Heart left ventricle (tissue), 16 donors: ENCODE measurements around the gene MMP7. TPM values are rescaled to one million over a fixed set of nuclear protein-coding genes. Genes with fewer than 3 reads are reported as not detected.

ENCODE experiments used
- ATAC-seq, 4 donors: fragments of 200-7000 bp; cut with Tn5 transposase; one replicate each; pipeline ENCODE4 v1.9.1; 2020 to 2022; ENCODE audit warnings: moderate library complexity in 4 of 4, mild to moderate bottlenecking in 3 of 4, moderate number of reproducible peaks in 1 of 4
- DNase-seq, 5 donors: peaks; one replicate each; pipeline ENCODE4 v3.0.0-alpha.2; 2020
- H3K27ac ChIP-seq, 12 donors: fragments of 200-600 bp; sonication (generic) in 4 of 12; one replicate each; pipeline versions ENCODE4 v1.5.0 to v1.8.0; 2016 to 2022; ENCODE audit warnings: mild to moderate bottlenecking in 2 of 12
- H3K27me3 ChIP-seq, 9 donors: fragments of 200-600 bp; sonication (generic) in 2 of 9; one replicate each; pipeline versions ENCODE4 v1.5.1 to v1.8.0; 2016 to 2022; ENCODE audit warnings: mild to moderate bottlenecking in 3 of 9
- H3K36me3 ChIP-seq, 9 donors: fragments of 200-600 bp; sonication (generic) in 2 of 9; one replicate each; pipeline versions ENCODE4 v1.5.0 to v1.8.0; 2018 to 2022; ENCODE audit warnings: mild to moderate bottlenecking in 2 of 9
- H3K4me1 ChIP-seq, 12 donors: fragments of 200-600 bp; sonication (generic) in 4 of 12; one replicate each; pipeline versions ENCODE4 v1.5.0 to v1.8.0; 2016 to 2022; ENCODE audit warnings: mild to moderate bottlenecking in 3 of 12
- H3K4me3 ChIP-seq, 12 donors: fragments of 200-600 bp; sonication (generic) in 4 of 12; one replicate each; pipeline versions ENCODE4 v1.5.0 to v1.8.0; 2017 to 2022; ENCODE audit warnings: mild to moderate bottlenecking in 9 of 12, moderate library complexity in 4 of 12
- H3K9me3 ChIP-seq, 12 donors: fragments of 200-600 bp; sonication (generic) in 4 of 12; one replicate each; pipeline versions ENCODE4 v1.5.0 to v1.8.0; 2016 to 2022; ENCODE audit warnings: mild to moderate bottlenecking in 1 of 12
- POLR2A ChIP-seq, 2 donors: fragments of 450-650 bp; IDR thresholded peaks; one replicate each; pipeline ENCODE4 v1.6.1; 2017; ENCODE audit warnings: antibody characterized with exemption in 2 of 2, mild to moderate bottlenecking in 2 of 2, moderate library complexity in 2 of 2
- WGBS, 4 donors: extraction: QIAGEN DNeasy Blood & Tissue Kit in 2 of 4; methylation state at CpG; one replicate each; pipeline versions ENCODE4 v1.1.5 to v1.1.7; 2013 to 2018; 5-methylcytosine and 5-hydroxymethylcytosine counted together
- intact Hi-C, 10 donors: fragments of 100-400 bp; cut with DNase I; formaldehyde crosslinking; loops; one replicate each; pipeline versions ENCODE4 v1.11.1 to v1.14.2; 2022
- long read RNA-seq, 3 donors: library from polyadenylated mRNA; unstranded; transcript quantifications; one replicate each; pipeline ENCODE4 v2.0.0, GENCODE V29; 2020 to 2021
- polyA plus RNA-seq, 2 donors: library from polyadenylated mRNA; stranded (reverse); fragments of 200-250 nt; gene quantifications; one replicate each; pipeline ENCODE4 v1.2.3, GENCODE V29; 2013
- total RNA-seq, 9 donors: library from RNA; depleted of rRNA in 2 of 9; stranded (reverse); fragments of >200 nt in 2 of 9; fragmentation: NEBNext Ultra II Directional in 3 of 9; extraction: Animal tissue kit (Norgen Biotek cat#: 25700) in 3 of 9; gene quantifications; one replicate each; pipeline versions ENCODE4 v1.1.0 to v1.2.4, GENCODE V29; 2016 to 2023
- TF ChIP-seq, protein P1 (sequence below), 12 donors: fragments of 200-600 bp; sonication (generic) in 4 of 12; IDR thresholded peaks; one replicate each; pipeline versions ENCODE4 v1.5.0 to v1.8.0; 2018 to 2022; ENCODE audit warnings: antibody characterized with exemption in 12 of 12, mild to moderate bottlenecking in 5 of 12
- donor health status: ischemic (EF 13 %, LVEDD 7.1; RV severe dilation, severe dysfunction).
- donor health status: healthy with polysubstance abuse.
- donor health status: DM: no; HTN: yes; CAD: no.
- donor health status: DM: no; HTN: no; CAD: no.
- donor health status: ischemic (EF 25% LVEDD 6.9; RV normal size, moderate dysfunction).
- donor health status: ischemic (EF 25% LVEDD 5.7; RV mildly dilated, moderate dysfunction).
- donor health status: healthy.
- donor health status: DM: yes; HTN: yes; CAD: no.
- donor health status: ischemic (EF 35%, LVEDD 5.7; RV mildly dilated, moderate dysfunction).
- donor health status: nonischemic (EF 11% LVEDD 7.7; RV severe dilation, severe dysfunction).
- donor health status: DM: yes; HTN: yes; CAD: no.
- donor health status: PGD.
- donor health status: ischemic (EF 29% LVEDD 5.4; RV normal size, mild dysfunction).
- donor health status: nonischemic (EF 23%, LVEDD 6.1; RV moderate dilation, normal function).

The MMP7 gene
- total RNA-seq (1 to 10 TPM in 1 of 9 donors, not detected in 8; 1.5 TPM), polyA plus RNA-seq (not detected)
- long read RNA-seq, donor 1, result 0 reads
- long read RNA-seq, donor 2, result 0 reads
- long read RNA-seq, donor 3, result 0 reads

DNA sequence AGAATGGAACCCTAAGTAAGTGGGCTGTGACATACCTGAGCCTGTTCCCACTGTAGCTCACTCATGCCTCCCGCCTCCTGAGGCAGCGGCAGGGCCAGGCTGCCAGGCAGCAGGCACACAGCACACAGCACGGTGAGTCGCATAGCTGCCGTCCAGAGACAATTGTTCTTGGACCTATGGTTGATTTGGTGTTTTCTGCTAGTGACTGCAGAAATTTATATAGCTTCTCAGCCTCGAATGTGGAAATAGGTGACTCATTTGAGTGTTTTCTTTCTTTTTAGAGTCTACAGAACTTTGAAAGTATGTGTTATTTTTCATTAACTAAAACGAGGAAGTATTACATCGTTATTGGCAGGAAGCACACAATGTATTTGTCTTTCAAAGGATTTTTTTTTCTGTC lies at the start of gene MMP7:
Gene MMP7, minus strand, starts transcription at position 190 of the 400 bp plus-strand sequence. Its CDS starts 47 bp downstream, at position 143.
- H3K4me3 ChIP-seq, result no peak within 1 kb of the TSS
- WGBS, 4 donors, result 56 to 68% (median 61%) methylated on average over 8 of the region's 8 CpGs
- TF ChIP-seq POLR2A (IDR thresholded peaks at IDR 0.05), result no peak
- TF ChIP-seq, protein P1, sequence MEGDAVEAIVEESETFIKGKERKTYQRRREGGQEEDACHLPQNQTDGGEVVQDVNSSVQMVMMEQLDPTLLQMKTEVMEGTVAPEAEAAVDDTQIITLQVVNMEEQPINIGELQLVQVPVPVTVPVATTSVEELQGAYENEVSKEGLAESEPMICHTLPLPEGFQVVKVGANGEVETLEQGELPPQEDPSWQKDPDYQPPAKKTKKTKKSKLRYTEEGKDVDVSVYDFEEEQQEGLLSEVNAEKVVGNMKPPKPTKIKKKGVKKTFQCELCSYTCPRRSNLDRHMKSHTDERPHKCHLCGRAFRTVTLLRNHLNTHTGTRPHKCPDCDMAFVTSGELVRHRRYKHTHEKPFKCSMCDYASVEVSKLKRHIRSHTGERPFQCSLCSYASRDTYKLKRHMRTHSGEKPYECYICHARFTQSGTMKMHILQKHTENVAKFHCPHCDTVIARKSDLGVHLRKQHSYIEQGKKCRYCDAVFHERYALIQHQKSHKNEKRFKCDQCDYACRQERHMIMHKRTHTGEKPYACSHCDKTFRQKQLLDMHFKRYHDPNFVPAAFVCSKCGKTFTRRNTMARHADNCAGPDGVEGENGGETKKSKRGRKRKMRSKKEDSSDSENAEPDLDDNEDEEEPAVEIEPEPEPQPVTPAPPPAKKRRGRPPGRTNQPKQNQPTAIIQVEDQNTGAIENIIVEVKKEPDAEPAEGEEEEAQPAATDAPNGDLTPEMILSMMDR (IDR thresholded peaks at IDR 0.05), result no peak
- no peaks in the 10 kb centered on the region for H3K36me3 ChIP-seq
- DNase-seq (no peak), ATAC-seq (no peak)
- H3K4me1 ChIP-seq, result no peaks in the 10 kb centered on the region
- H3K27me3 ChIP-seq, result no peaks in the 10 kb centered on the region
- intact Hi-C loops, result no loop called here
- no peak within 1 kb of the TSS for H3K27ac ChIP-seq
- H3K9me3 ChIP-seq, result no peaks in the 10 kb centered on the region

DNA sequence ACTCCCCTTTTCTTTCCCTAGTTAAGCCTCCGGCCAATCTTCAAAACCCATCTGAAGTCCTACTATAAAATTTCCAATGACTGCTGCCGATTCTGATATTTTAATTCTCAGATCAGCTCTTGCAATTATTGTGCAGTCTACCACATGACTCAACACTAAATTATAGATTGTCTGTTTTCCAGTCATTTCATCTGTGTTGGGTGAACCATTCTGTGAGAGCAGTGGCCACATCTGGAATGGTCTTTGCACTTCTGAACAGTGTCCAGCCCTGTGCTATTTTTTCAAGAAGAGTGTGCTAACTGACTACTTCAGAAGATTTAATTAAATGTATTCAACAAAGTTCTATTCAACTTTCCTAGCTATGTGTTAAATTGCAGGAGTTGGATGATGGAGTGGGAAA lies 47.2 kb upstream of the MMP7 start:
- Histone ChIP-seq H3K4me1 (peaks cover 0 to 13% (median 0%) of the 10 kb centered on the region in 12 donors), H3K27me3 (no peaks in the 10 kb centered on the region), H3K4me3 (no peak overlapping the region), H3K36me3 (no peaks in the 10 kb centered on the region), H3K9me3 (no peaks in the 10 kb centered on the region), H3K27ac (no peak overlapping the region)
- intact Hi-C loops, result no loop called here
- DNase-seq (no peak), ATAC-seq (no peak)
- WGBS, 4 donors, result 64 to 85% (median 75%) methylated on average over 2 of the region's 2 CpGs
- TF ChIP-seq POLR2A (IDR thresholded peaks at IDR 0.05), result no peak
- TF ChIP-seq, protein P1 (IDR thresholded peaks at IDR 0.05), result no peak

GRCh38 chr11:102577182-102577581 lies 46.6 kb upstream of the MMP7 start:
- intact Hi-C loops, result no loop called here

DNA sequence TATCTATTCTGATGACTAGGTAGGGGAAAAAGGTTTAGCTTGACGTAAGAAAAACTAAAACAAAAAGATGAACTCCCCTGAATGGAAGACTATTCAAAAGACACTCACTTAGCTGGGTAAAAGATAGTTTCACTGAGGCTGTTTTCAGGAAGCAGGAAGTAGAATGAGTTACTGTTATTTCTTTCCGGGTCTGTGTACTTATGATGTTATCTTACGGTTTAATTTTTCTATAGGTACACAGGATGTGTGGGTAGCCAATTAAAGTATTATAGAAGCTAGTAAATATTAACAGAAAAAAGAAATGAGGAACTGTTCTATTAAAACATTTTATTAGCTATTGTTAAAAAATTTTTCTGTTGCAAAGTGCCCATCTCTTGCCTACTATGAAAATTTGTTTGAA lies 45.8 kb upstream of the MMP7 start:
- no peak for DNase-seq
- intact Hi-C loops, result no loop called here
- no peak overlapping the region for H3K4me3 ChIP-seq
- ATAC-seq, result no peak
- WGBS, 4 donors, result 58 to 64% (median 61%) methylated on average over 3 of the region's 3 CpGs
- no peaks in the 10 kb centered on the region for H3K36me3 ChIP-seq
- peaks cover 0 to 13% (median 0%) of the 10 kb centered on the region in 12 donors for H3K4me1 ChIP-seq
- H3K27me3 ChIP-seq, result no peaks in the 10 kb centered on the region
- H3K9me3 ChIP-seq, result no peaks in the 10 kb centered on the region
- no peak for TF ChIP-seq POLR2A (IDR thresholded peaks at IDR 0.05)
- TF ChIP-seq, protein P1 (IDR thresholded peaks at IDR 0.05), result no peak
- H3K27ac ChIP-seq, result no peak overlapping the region

More at GRCh38 chr11:102577182-102577581, 46.6 kb upstream of the MMP7 start:
- Histone ChIP-seq H3K36me3 (no peaks in the 10 kb centered on the region), H3K27ac (no peak overlapping the region), H3K9me3 (no peaks in the 10 kb centered on the region), H3K4me3 (no peak overlapping the region), H3K27me3 (no peaks in the 10 kb centered on the region), H3K4me1 (peaks cover 0 to 13% (median 0%) of the 10 kb centered on the region in 12 donors)
- TF ChIP-seq, protein P1 (IDR thresholded peaks at IDR 0.05), result no peak
- no peak for TF ChIP-seq POLR2A (IDR thresholded peaks at IDR 0.05)
- DNase-seq (no peak), ATAC-seq (no peak)
